Astrocyte (in vitro differentiated cells and primary cell): Measurements from ENCODE around the gene APBB2. TPM values are rescaled to one million over a fixed set of nuclear protein-coding genes. Genes with fewer than 3 reads are reported as not detected.

Experiments
- DNase-seq: peaks from one replicate; pipeline ENCODE4 v3.0.0-alpha.2; 2010; ENCODE audit warnings: low read depth
- FAIRE-seq: peaks from 2 replicates; lab custom pipeline; 2011; peaks lifted over from hg19 to GRCh38; lab: Jason Lieb, UNC
- H2AFZ ChIP-seq: 2 replicates; pipeline ENCODE4 v1.6.0; 2012; ENCODE audit warnings: low read depth, low read length, inconsistent platforms
- H3K27ac ChIP-seq: 2 replicates; pipeline ENCODE4 v1.5.1; 2011; ENCODE audit warnings: low read depth, low read length, inconsistent platforms
- H3K27me3 ChIP-seq: 2 replicates; pipeline ENCODE4 v1.6.0; 2011; ENCODE audit warnings: low read length, inconsistent platforms; ENCODE audit not compliant: insufficient read depth
- H3K36me3 ChIP-seq: 2 replicates; pipeline ENCODE4 v1.5.1; 2011; ENCODE audit warnings: low read length, inconsistent platforms; ENCODE audit not compliant: insufficient read depth
- H3K4me1 ChIP-seq: 2 replicates; pipeline ENCODE4 v1.5.1; 2011; ENCODE audit warnings: low read length, inconsistent platforms; ENCODE audit not compliant: insufficient read depth
- H3K4me2 ChIP-seq: 2 replicates; pipeline ENCODE4 v1.6.0; 2012; ENCODE audit warnings: low read length, inconsistent platforms
- H3K4me3 ChIP-seq: 2 replicates; pipeline ENCODE4 v1.5.1; 2011; ENCODE audit warnings: low read depth, mild to moderate bottlenecking, low read length, inconsistent platforms; ENCODE audit not compliant: insufficient read depth
- H3K79me2 ChIP-seq: 2 replicates; pipeline ENCODE4 v1.6.0; 2012; ENCODE audit warnings: mild to moderate bottlenecking, low read length, inconsistent platforms; ENCODE audit not compliant: insufficient read depth
- H3K9ac ChIP-seq: 2 replicates; pipeline ENCODE4 v1.6.0; 2012; ENCODE audit warnings: mild to moderate bottlenecking, low read length, inconsistent platforms
- H3K9me3 ChIP-seq: 2 replicates; pipeline ENCODE4 v1.5.1; 2012; ENCODE audit warnings: low read depth, mild to moderate bottlenecking, low read length, inconsistent platforms; ENCODE audit not compliant: insufficient read depth
- H4K20me1 ChIP-seq: 2 replicates; pipeline ENCODE4 v1.6.0; 2012; ENCODE audit warnings: low read length, inconsistent platforms; ENCODE audit not compliant: insufficient read depth
- H3K27ac Mint-ChIP-seq: one replicate; pipeline ENCODE4 v1.8.0; 2021; ENCODE audit warnings: mild to moderate bottlenecking, mixed read lengths; ENCODE audit not compliant: unreplicated experiment
- H3K27me3 Mint-ChIP-seq: one replicate; pipeline ENCODE4 v1.8.0; 2021; ENCODE audit warnings: low read depth, mixed read lengths; ENCODE audit not compliant: unreplicated experiment
- H3K36me3 Mint-ChIP-seq: one replicate; pipeline ENCODE4 v1.8.0; 2021; ENCODE audit warnings: low read depth, mixed read lengths; ENCODE audit not compliant: unreplicated experiment
- H3K4me1 Mint-ChIP-seq: one replicate; pipeline ENCODE4 v1.8.0; 2021; ENCODE audit warnings: low read depth, mixed read lengths; ENCODE audit not compliant: unreplicated experiment
- H3K4me3 Mint-ChIP-seq: one replicate; pipeline ENCODE4 v1.8.0; 2021; ENCODE audit warnings: mild to moderate bottlenecking, moderate library complexity, mixed read lengths; ENCODE audit not compliant: unreplicated experiment
- H3K9me3 Mint-ChIP-seq: one replicate; pipeline ENCODE4 v1.8.0; 2021; ENCODE audit warnings: mild to moderate bottlenecking, mixed read lengths; ENCODE audit not compliant: unreplicated experiment
- CTCF ChIP-seq: IDR thresholded peaks from 2 replicates; pipeline ENCODE4 v1.5.1; 2011; ENCODE audit warnings: low read depth, mild to moderate bottlenecking, inconsistent platforms, low read length, moderate library complexity; ENCODE audit not compliant: insufficient read depth
- EZH2 ChIP-seq: IDR thresholded peaks from 2 replicates; pipeline ENCODE4 v1.6.1; 2012; ENCODE audit warnings: mild to moderate bottlenecking, low read length, inconsistent platforms; ENCODE audit not compliant: insufficient read depth
- total RNA-seq: library from RNA; stranded (reverse); gene quantifications from 2 replicates; pipeline ENCODE4 v1.2.1, GENCODE V29; 2021

APBB2 gene
- total RNA-seq, 1 donor from 2014 or later = 173 TPM

DNA sequence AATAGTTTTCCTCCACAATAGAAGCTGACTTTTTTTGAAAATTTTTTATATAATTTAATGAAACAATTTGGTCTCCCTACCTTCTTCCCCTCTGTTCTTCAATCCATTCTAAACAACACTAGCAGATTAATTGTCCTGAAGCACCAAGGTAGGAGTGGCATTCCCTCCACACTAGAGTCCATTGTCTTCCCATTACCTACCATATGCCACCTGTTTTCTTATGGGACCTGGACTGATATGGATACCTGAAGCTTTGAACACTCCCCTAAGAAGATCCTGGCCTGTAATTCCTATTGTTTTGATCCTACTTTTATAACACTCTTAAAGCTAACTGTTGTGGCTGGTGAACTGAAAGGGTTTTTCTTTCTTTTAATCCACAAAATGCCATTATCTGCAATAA, 92.0 kb downstream of the APBB2 start:
- H3K27me3 Mint-ChIP-seq = no peaks in the 10 kb centered on the region
- peaks cover 25% of the 10 kb centered on the region for H3K36me3 Mint-ChIP-seq
- DNase-seq (no peak), FAIRE-seq (no peak)
- Histone ChIP-seq H3K36me3 (no peaks in the 10 kb centered on the region), H3K9me3 (no peaks in the 10 kb centered on the region), H3K27ac (no peak overlapping the region), H3K4me2 (no peak overlapping the region), H3K9ac (no peak overlapping the region), H2AFZ (no peak overlapping the region), H3K4me1 (peaks cover 19% of the 10 kb centered on the region), H3K79me2 (peaks cover 52% of the 10 kb centered on the region), H3K4me3 (no peak overlapping the region), H3K27me3 (no peaks in the 10 kb centered on the region), H4K20me1 (peaks cover 37% of the 10 kb centered on the region)
- peaks cover 55% of the 10 kb centered on the region for H3K4me1 Mint-ChIP-seq
- no peak overlapping the region for H3K27ac Mint-ChIP-seq
- no peak overlapping the region for H3K4me3 Mint-ChIP-seq
- no peaks in the 10 kb centered on the region for H3K9me3 Mint-ChIP-seq
- TF ChIP-seq CTCF = no peak
- no peak for TF ChIP-seq EZH2

DNA sequence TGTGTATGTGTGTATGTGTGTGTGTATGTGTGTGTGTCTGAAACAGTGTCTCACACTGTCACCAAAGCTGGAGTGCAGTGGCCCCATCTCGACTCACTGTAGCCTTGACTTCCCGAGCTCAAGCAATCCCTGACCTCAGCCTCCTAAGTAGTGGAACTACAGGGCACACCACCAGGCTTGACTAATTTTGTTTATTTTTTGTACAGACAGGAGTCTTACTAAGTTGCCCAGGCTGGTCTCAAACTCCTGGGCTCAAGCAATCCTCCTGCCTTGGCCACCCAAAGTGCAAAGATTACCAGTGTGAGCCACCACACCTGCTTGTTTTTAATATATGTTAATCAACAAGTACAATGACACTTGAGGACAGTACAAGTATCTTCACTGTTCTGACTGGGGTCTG, 92.4 kb downstream of the APBB2 start:
- no peaks in the 10 kb centered on the region for H3K36me3 ChIP-seq
- Mint-ChIP-seq H3K27ac (peak overlapping the region; percentile 58), H3K4me1 (peaks cover 55% of the 10 kb centered on the region), H3K9me3 (no peaks in the 10 kb centered on the region), H3K36me3 (peaks cover 23% of the 10 kb centered on the region), H3K27me3 (no peaks in the 10 kb centered on the region), H3K4me3 (no peak overlapping the region)
- H3K9ac ChIP-seq = no peak overlapping the region
- no peaks in the 10 kb centered on the region for H3K9me3 ChIP-seq
- TF ChIP-seq EZH2 = no peak
- TF ChIP-seq CTCF = no peak
- H3K4me3 ChIP-seq = no peak overlapping the region
- no peak overlapping the region for H3K4me2 ChIP-seq
- peaks cover 19% of the 10 kb centered on the region for H3K4me1 ChIP-seq
- no peaks in the 10 kb centered on the region for H3K27me3 ChIP-seq
- peaks cover 48% of the 10 kb centered on the region for H3K79me2 ChIP-seq
- H4K20me1 ChIP-seq = peaks cover 35% of the 10 kb centered on the region
- FAIRE-seq = no peak
- no peak for DNase-seq
- no peak overlapping the region for H3K27ac ChIP-seq
- H2AFZ ChIP-seq = no peak overlapping the region

GRCh38 chr4:41120297-41121217, 93.8 kb downstream of the APBB2 start:
- peaks cover 15% of the 10 kb centered on the region for H3K4me1 ChIP-seq
- no peak overlapping the region for H3K27ac ChIP-seq
- Mint-ChIP-seq H3K4me1 (peaks cover 53% of the 10 kb centered on the region), H3K36me3 (peaks cover 25% of the 10 kb centered on the region), H3K9me3 (peaks cover 3% of the 10 kb centered on the region), H3K4me3 (no peak overlapping the region), H3K27ac (peak overlapping the region; percentile 42), H3K27me3 (no peaks in the 10 kb centered on the region)
- peaks cover 34% of the 10 kb centered on the region for H3K79me2 ChIP-seq
- no peak for FAIRE-seq
- H3K36me3 ChIP-seq = no peaks in the 10 kb centered on the region
- TF ChIP-seq CTCF (no peak), EZH2 (no peak)
- no peak overlapping the region for H3K4me3 ChIP-seq
- H3K4me2 ChIP-seq = peak overlapping the region; percentile 28
- no peaks in the 10 kb centered on the region for H3K9me3 ChIP-seq
- DNase-seq = peak; percentile 48
- H4K20me1 ChIP-seq = peaks cover 28% of the 10 kb centered on the region
- H3K27me3 ChIP-seq = no peaks in the 10 kb centered on the region
- H3K9ac ChIP-seq = no peak overlapping the region
- H2AFZ ChIP-seq = no peak overlapping the region
